Lung microvascular endothelial cell (primary cell): ENCODE results near the gene AFF3. TPM values are rescaled to one million over a fixed set of nuclear protein-coding genes. Genes with fewer than 3 reads are reported as not detected.

Source experiments
- DNase-seq, 2 donors: peaks; one replicate each; pipeline versions ENCODE4 v3.0.0 to v3.0.0-alpha.2; 2010; ENCODE audit warnings: low read depth in 2 of 2
- total RNA-seq: library from RNA; depleted of rRNA; stranded (reverse); fragments of >200 nt; gene quantifications from 2 replicates; pipeline ENCODE4 v1.2.1, GENCODE V29; 2014

The AFF3 gene
- total RNA-seq, 1 donor from 2014 or later: under 0.01 TPM

DNA sequence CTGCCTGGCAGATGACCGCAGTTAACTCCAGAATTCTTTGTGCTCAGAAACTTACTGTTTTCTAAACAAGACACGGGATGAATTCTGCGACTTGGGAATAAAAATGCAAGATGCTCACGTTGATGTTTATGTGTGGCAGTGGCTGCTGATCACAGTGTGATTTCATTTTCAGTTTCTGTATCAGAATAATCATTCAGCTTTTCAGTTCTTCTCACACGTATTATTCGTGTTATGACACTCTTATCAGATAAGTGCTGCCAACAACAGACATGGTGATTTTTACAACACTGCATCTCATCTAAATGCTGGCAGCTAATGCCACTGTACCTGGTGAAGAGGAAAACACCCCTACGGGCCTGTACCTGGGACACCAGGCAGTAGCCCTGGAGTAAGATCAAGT is 379.7 kb downstream of the AFF3 start:
- no peak for DNase-seq

DNA sequence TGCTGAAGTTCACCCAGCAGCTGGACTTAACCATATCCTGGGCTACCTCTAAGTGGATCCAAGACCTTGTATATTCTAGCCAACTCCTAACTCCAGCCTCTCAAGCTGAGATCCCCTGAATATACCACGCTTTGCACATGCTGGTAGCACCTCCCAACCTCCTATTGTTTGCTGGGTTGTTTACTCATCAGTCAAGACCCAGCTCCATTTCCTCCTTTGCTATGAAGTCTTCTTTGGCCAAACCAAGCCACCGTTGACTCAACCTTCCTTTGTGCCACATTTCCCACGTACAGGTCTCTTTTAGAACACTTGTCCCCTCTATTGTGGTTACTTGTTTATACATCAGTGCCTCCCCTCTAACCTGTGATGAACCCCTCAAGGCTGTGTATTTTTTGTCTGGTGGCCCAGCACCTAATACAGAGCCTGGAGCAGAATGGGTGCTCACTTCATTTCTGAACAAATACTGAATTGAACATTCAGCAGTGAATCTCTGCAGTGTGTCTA is 384.7 kb downstream of the AFF3 start:
- DNase-seq: peak in 1 of 2 donors; percentile 90

DNA sequence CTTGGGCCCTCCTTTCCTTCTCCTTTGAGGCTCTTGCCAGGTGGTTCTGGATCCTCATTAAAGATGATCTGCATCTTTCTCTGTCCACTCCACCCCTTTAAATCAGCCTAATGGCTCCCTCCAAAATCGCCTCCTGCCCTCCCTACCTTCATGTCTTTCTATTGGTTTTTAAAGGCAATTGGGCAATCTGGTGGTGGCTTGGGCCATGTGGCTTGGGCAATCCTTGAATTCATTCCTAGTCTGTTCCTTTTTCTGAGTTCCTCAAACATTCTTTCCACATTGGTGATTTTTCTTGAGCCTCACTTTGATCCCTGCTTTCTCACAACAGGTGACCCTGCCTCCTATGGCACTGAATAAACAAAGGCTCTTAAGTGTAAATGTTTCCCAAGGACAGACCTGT is 386.3 kb downstream of the AFF3 start:
- DNase-seq: no peak

- DNase-seq: no peak
Observed at GRCh38 chr2:99754210-99754609, 388.2 kb downstream of the AFF3 start.

GRCh38 chr2:99753505-99753904 is 388.9 kb downstream of the AFF3 start:
- DNase-seq: no peak

DNA sequence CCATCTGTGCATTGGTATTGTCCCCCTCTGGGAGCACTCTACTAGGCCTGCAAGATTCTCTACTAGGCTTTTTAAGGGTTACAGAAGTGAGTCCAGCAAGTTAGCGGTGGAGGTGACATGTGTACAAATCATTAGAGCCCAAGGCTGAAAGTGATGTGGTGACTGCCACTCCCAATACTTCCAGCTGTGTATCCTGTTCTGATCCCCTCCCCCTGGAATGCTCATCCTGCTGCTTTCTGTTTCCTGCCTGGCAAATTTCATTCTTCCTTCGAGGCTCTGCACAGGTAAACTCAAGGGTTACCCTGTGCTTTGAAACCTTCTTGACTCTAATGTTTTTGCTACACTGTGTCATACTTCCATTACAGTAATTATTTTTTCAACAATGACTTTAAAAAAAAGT is 394.0 kb downstream of the AFF3 start:
- DNase-seq: no peak

DNA sequence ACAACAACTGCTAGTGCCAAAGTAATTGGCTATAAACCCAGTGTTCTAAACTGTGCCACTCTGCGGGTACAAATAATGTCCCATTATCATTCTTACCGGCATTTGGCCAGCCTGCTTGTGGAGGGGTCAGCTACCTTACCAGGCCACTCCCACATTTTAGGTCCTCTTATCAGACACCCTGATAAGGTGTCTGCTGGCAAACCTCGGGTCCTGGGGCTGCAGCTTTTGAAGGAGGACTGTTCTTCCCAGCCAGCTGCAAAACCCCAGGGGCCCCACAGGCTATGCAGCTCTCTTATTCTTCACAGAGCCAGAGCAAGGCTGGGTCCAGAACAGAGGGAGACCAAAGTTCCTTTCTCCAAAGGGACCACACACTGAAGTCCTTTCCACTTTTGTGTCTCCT is 394.5 kb downstream of the AFF3 start:
- DNase-seq: no peak

DNA sequence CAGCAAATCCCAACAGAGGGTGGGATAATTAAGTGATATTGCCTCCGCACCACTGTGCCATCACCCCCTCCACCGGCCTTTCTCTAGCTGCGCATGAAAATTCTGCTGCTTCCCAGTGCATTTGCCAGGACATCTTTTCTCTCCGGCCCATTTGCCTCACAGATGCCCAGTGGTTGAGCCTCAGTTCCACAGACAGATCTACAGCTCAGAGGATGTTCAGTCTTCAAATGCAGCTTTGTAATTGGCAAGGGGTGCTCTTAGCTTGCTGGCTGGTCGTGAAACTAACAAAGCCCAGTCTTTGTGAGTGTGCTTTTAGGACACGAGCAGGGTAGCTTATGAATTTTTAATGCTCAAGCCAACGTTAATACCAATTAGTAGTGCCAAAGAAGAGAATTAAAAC is 399.2 kb downstream of the AFF3 start:
- DNase-seq: no peak

DNA sequence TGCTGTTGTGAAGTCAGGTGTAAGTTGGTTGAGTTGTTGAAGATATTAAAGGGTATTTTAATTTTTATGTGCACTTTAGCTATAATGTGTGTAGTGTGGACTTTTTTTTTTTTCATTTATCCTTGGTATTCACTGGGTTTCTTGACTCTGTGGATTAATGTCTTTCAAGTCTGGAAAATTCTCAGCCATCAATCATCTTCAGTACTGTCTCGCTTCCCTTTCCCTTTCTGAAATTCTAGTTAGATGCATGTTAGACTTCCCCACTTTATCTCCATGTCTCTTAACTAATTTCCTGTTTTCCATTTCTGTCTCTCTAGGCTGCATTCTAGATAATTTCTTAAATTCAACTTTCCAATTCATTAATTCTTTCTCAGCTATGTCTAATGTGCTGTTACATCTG is 404.9 kb downstream of the AFF3 start:
- DNase-seq: peak in 1 of 2 donors; percentile 18

- DNase-seq: no peak
Observed at GRCh38 chr2:99735753-99736152, 406.6 kb downstream of the AFF3 start.

DNA sequence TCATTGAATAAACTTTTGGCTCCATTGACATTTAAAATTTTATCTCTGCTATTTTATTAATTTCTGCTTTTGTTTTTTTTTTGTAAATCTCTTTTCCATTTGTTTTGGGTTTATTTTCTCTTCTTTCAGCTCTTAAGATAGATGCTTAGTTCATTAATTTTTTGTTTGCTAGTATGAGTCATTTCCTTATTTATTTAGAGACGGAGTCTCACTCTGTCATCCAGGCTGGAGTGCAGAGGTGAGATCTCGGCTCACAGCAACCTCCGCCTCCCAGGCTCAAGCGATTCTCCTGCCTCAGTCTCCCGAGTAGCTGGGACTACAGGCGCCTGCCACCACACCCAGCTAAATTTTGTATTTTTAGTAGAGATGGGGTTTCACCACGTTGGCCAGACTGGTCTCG is 407.1 kb downstream of the AFF3 start:
- DNase-seq: peak in 1 of 2 donors; percentile 25

DNA sequence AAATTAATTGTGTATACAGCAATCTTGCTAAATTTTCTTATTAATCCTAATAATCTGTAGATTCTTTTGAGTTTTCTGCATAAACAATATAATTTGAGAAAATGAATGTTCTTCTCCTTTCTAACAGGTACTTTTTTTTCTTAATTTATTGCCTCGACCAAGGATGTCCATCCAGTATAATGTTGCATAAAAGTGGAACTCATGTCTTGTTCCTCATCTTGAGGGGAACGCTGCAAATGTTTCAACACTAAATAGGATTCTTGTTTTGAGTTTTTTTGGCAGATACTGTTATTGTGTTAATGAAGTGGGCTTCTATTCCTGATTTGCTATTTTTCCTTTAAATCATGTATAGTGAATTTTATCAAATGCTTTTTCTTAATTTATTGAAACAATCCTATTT is 408.2 kb downstream of the AFF3 start:
- DNase-seq: no peak

DNA sequence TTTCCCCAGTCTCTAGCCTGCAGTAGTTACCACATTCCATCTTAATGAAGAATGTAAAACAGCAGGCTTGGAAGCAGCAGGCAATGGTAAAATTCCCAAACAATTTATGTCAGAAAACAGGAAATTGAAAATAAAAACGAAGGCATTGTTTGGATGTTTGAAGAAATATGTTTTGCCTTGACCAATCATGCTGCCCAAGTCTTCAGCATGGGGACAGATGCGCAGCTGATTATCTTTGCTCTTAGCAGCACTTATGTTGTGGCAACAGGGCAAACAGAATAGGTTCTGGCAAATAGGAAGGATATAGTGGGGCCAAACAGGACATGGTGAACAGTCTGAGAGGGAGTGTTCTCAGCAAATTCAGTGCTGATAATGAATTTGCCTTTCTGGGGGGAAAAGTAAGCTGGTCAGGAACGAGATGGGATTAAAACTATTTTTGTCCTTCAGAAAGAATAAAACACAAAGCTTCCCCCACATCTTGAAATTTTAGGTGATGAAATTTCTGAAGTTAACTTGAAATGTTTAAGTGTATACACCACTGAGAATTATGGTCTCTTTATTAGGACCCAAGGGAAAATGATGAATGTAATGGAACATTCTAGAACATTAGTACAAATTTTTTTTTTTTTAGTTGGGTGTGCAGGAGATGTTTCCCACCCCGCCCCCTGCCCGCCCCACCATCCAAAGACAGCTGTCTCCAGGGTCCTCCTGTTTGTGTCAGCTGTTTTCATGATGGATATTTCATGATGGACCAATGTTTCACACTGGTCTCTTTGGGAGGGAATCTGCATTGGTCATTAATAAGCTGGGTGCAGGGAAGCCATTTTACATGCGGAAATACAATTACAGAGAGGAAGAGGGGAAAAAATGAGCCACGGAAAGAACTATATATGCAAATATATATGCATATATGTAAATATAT is 413.0 kb downstream of the AFF3 start:
- peak; percentile 23 to 94 for DNase-seq

DNA sequence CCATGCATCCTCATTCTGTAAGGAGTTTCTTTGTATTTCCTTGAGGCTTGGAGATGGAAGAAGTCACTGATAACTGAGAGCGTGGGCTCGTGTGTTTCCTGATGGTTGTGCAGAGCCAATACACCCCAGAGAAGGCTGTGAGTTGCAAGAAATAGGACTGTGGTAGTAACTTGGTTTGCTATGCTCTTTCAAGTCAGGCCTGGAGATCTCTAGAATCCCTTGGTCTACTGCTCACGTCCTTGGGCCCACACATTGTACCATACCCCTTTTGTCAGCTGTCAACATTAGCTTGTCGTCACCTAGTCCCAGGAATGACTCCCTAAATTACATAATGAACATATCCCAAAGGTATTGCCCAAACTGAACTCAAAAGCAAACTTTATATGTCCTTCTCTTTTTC is 414.2 kb downstream of the AFF3 start:
- no peak for DNase-seq

DNA sequence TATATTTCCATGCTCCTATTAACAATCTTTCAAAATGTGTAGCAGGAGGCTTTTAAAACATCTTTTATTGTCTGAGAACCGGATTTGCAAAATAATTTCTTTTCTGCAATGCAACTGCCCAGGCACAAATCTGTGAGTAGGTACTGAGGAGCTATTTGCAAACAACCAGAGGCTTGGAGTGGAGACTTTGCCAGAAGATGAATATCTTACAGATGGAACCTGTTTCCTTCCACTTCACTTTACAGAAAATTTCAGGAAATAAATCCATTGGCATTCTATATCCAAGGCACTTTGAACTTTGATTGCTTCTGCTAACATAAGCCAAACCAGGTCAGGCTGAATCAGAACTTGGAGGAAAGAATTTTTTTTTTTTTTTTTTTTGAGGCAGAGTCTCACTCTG is 415.2 kb downstream of the AFF3 start:
- peak in 1 of 2 donors; percentile 52 for DNase-seq

- DNase-seq: no peak
Observed at GRCh38 chr2:99726691-99727090, 415.7 kb downstream of the AFF3 start.

- no peak for DNase-seq
Observed at GRCh38 chr2:99725820-99726219, 416.6 kb downstream of the AFF3 start.

GRCh38 chr2:99722476-99722875 is 419.9 kb downstream of the AFF3 start:
- no peak for DNase-seq

DNA sequence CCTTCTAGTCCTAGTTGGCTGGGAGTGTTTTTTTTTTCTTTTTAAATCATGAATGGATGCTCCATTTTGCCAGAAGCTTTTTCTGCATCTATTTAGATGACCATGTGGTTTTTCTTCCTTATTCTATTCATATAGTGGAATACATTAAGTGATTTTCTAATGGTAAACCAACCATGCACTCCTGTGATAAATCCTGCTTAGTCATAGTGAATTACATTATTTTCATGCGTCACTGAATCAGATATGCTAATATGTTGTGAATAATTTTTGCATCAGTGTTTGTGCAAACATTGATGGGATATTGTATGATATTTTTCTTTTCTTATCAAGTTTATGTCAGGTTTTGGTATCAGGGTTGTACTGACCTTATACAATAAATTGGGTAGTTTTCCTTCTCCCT is 423.3 kb downstream of the AFF3 start:
- no peak for DNase-seq

GRCh38 chr2:99715956-99716355 is 426.4 kb downstream of the AFF3 start:
- DNase-seq: no peak

DNA sequence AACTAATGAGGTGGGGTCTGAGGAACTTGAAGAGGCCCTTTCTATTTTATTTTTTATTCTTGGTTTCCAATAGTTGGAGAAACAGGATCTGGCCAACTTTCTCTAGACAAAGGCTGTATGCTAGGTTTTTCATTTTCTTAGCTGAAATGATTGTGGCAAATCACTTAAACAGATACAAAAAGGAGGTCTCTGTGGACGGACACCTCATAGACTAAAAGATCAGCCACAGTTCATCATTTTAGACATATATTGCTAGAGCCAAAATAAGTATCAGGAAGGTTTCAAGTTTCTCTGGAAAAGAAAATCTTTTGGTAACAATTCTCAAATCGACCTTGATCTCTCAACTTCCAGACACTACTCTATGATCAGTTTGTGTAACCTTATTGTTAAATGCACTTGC is 428.0 kb downstream of the AFF3 start:
- no peak for DNase-seq

DNA sequence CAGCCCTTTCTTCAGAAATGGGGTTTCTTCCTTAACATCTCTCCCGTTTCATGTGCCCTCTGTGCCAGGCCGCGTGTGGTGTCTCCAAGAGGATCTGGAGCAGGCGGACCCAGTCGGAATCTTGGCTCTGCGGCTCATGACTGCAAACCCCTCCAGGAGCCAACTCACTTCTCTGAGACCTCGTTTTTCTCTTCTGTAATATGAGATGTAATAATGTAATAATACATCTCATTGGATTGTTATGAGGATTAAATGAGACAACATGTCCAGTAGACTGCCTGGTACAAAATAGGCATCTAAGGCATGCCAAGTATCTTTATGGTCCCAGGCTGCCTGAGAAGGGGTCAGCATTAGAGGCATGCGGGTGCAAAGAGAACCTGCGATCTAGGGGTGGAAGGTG is 431.2 kb downstream of the AFF3 start:
- no peak for DNase-seq

DNA sequence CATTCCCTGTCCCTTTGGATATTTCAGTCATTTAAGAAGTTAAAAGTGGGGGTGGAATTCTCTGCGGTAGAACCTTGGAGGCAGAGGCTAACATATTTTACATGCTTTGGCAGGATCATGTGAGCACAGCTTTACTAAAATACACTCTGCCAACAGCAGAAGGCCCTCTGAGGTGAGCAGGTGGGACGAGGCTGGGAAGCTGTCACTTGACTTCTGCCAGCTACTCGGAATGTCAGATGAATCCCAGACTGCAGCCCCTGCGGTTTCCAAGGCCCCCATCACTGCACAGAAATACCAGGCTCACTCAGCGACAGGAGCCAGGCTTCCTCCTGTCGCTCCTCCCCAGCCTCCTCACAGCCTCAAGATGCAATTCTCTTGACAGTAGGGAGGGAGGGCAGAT is 431.7 kb downstream of the AFF3 start:
- DNase-seq: no peak
